PC-3 (cell line): ENCODE measurements around the gene EREG. TPM values are rescaled to one million over a fixed set of nuclear protein-coding genes. Genes with fewer than 3 reads are reported as not detected.

ENCODE experiments used
- ATAC-seq: fragments of 200-7000 bp; cut with Tn5 transposase; 2 replicates; pipeline ENCODE4 v1.9.1; 2020; ENCODE audit warnings: mild to moderate bottlenecking, moderate library complexity
- BruUV-seq: library from RNA; stranded (reverse); fragments of 400-500 nt; replicated peaks from 2 replicates; lab custom pipeline; 2021; lab: Mats Ljungman, UMichigan
- CTCF ChIA-PET: fragments of 300-600 bp; sonication (Branson Sonifier 250); formaldehyde crosslinking; loops from one replicate; lab custom pipeline; 2022; ENCODE audit warnings: antibody characterized with exemption; lab: Charles Lee
- POLR2A ChIA-PET: fragments of 300-600 bp; sonication (Branson Sonifier 250); formaldehyde crosslinking; loops from one replicate; lab custom pipeline; 2022; ENCODE audit warnings: antibody characterized with exemption; ENCODE audit not compliant: unreplicated experiment; lab: Charles Lee
- DNase-seq: peaks from one replicate; pipeline ENCODE4 v3.0.0-alpha.2; 2015
- H2AFZ ChIP-seq: fragments of 300-600 bp; sonication (generic); 2 replicates; pipeline ENCODE4 v1.6.0; 2016; ENCODE audit warnings: antibody characterized with exemption, low read length
- H3F3A ChIP-seq: fragments of 300-600 bp; sonication (generic); one replicate; pipeline ENCODE4 v1.6.0; 2017; ENCODE audit warnings: antibody characterized with exemption, low read length, control low read depth, mild to moderate bottlenecking; ENCODE audit not compliant: unreplicated experiment
- H3K27ac ChIP-seq: fragments of 300-600 bp; sonication (generic); 2 replicates; pipeline ENCODE4 v1.5.1; 2016; ENCODE audit warnings: mild to moderate bottlenecking, low read length
- H3K27me3 ChIP-seq: fragments of 300-600 bp; sonication (generic); 2 replicates; pipeline ENCODE4 v1.6.1; 2016; ENCODE audit warnings: low read length, mixed read lengths
- H3K36me3 ChIP-seq: fragments of 300-600 bp; sonication (generic); 2 replicates; pipeline ENCODE4 v1.6.1; 2016; ENCODE audit warnings: low read depth, mixed run types, low read length, mixed read lengths
- H3K4me1 ChIP-seq: fragments of 300-600 bp; sonication (generic); 2 replicates; pipeline ENCODE4 v1.5.1; 2016; ENCODE audit warnings: low read length; ENCODE audit not compliant: insufficient read depth
- H3K4me2 ChIP-seq: fragments of 300-600 bp; sonication (generic); 2 replicates; pipeline ENCODE4 v1.6.0; 2016; ENCODE audit warnings: low read length
- H3K4me3 ChIP-seq: fragments of 300-600 bp; sonication (generic); 2 replicates; pipeline ENCODE4 v1.5.1; 2016; ENCODE audit warnings: mild to moderate bottlenecking, low read length, mixed read lengths
- H3K79me2 ChIP-seq: fragments of 300-600 bp; sonication (generic); 2 replicates; pipeline ENCODE4 v1.6.1; 2017; ENCODE audit warnings: low read length, mixed read lengths
- H3K9ac ChIP-seq: fragments of 300-600 bp; sonication (generic); 2 replicates; pipeline ENCODE4 v1.6.0; 2016; ENCODE audit warnings: mild to moderate bottlenecking, low read length
- H3K9me2 ChIP-seq: fragments of 300-600 bp; sonication (generic); replicated peaks from 2 replicates; pipeline ENCODE4 v1.6.1; 2016; ENCODE audit warnings: mixed run types, low read length, mixed read lengths
- H3K9me3 ChIP-seq: fragments of 300-600 bp; sonication (generic); 2 replicates; pipeline ENCODE4 v1.6.1; 2016; ENCODE audit warnings: low read length, mixed read lengths
- H4K20me1 ChIP-seq: fragments of 300-600 bp; sonication (generic); 2 replicates; pipeline ENCODE4 v1.6.1; 2016; ENCODE audit warnings: low read length, mixed read lengths
- EZH2 ChIP-seq: fragments of 300-600 bp; sonication (generic); IDR thresholded peaks from one replicate; pipeline ENCODE4 v1.6.1; 2017; ENCODE audit warnings: antibody characterized with exemption, mild to moderate bottlenecking, low read length; ENCODE audit not compliant: unreplicated experiment
- EZH2phosphoT487 ChIP-seq: fragments of 300-600 bp; sonication (generic); IDR thresholded peaks from 2 replicates; pipeline ENCODE4 v1.6.1; 2018; ENCODE audit warnings: mild to moderate bottlenecking, antibody characterized with exemption, low read length, borderline replicate concordance
- intact Hi-C: fragments of 100-400 bp; cut with micrococcal nuclease; formaldehyde crosslinking; loops from 2 replicates; pipeline ENCODE4 v1.9.0; 2023
- total RNA-seq: library from RNA; depleted of rRNA; stranded (reverse); fragments of >200 nt; gene quantifications from 2 replicates; pipeline ENCODE4 v1.2.3, GENCODE V29; 2014
- TF ChIP-seq, protein P1 (sequence below): fragments of 300-600 bp; sonication (generic); conservative IDR thresholded peaks from 2 replicates; pipeline ENCODE4 v1.5.1; 2017; ENCODE audit warnings: antibody characterized with exemption, low read depth, mild to moderate bottlenecking, low read length

The EREG gene
- total RNA-seq, 1 experiment from 2014 or later = 2.2 TPM

DNA sequence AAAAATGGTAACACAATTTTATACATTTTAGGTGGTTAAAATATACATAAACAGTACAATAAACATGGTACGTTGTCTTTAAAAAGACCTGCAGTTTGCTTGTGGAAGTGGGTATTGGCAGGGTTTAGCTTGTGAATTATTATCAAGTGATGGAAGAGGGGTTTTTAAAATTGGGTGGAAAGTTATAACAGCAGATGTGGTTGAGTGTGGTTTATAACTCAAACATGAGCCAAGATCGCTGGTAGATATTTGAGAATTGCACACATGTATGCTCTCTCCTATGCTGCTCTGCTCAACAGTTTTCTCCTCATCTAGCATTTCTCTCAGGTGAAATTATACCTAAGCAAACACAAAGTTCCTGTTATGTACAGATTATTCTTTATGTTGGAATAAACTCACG lies 42.6 kb upstream of the EREG start:
- TF ChIP-seq EZH2phosphoT487 (no peak), EZH2 (no peak)
- TF ChIP-seq, protein P1, sequence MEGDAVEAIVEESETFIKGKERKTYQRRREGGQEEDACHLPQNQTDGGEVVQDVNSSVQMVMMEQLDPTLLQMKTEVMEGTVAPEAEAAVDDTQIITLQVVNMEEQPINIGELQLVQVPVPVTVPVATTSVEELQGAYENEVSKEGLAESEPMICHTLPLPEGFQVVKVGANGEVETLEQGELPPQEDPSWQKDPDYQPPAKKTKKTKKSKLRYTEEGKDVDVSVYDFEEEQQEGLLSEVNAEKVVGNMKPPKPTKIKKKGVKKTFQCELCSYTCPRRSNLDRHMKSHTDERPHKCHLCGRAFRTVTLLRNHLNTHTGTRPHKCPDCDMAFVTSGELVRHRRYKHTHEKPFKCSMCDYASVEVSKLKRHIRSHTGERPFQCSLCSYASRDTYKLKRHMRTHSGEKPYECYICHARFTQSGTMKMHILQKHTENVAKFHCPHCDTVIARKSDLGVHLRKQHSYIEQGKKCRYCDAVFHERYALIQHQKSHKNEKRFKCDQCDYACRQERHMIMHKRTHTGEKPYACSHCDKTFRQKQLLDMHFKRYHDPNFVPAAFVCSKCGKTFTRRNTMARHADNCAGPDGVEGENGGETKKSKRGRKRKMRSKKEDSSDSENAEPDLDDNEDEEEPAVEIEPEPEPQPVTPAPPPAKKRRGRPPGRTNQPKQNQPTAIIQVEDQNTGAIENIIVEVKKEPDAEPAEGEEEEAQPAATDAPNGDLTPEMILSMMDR = no peak
- DNase-seq (no peak), ATAC-seq (no peak)
- no peak overlapping the region for H2AFZ ChIP-seq
- H4K20me1 ChIP-seq = no peaks in the 10 kb centered on the region
- no peaks in the 10 kb centered on the region for H3K79me2 ChIP-seq
- no peaks in the 10 kb centered on the region for H3K9me3 ChIP-seq
- CTCF ChIA-PET = no interaction called here
- H3K27ac ChIP-seq = peak overlapping the region; percentile 95
- H3K4me1 ChIP-seq = peaks cover 38% of the 10 kb centered on the region
- H3K36me3 ChIP-seq = no peaks in the 10 kb centered on the region
- H3K27me3 ChIP-seq = no peaks in the 10 kb centered on the region
- H3K9ac ChIP-seq = peak overlapping the region; percentile 79; the same call in 1 of the 2 replicates
- peaks cover 4% of the 10 kb centered on the region for H3F3A ChIP-seq
- H3K4me2 ChIP-seq = no peak overlapping the region
- intact Hi-C loops = no loop called here
- no peak overlapping the region for H3K4me3 ChIP-seq
- no TSS peak for BruUV-seq
- H3K9me2 ChIP-seq = no peaks in the 10 kb centered on the region
- POLR2A ChIA-PET = no interaction called here

DNA sequence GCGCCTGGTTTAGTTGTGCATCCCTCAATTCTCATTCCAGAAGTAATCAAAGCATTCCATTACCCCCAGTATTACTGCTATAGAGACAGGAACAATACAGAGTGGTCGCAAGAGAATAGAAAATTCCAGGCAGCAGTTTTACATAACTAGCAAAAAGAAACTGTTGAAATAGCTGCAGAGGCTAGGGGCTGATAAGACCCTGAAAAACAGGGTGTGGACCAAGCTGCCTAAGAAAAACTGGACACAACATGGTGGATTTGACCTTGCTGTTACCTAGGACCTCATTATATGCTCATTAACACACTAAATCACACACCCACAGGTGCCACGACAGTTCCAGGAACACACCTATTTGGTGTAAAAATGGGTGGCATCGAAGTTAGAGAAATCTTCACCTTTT lies 41.3 kb upstream of the EREG start:
- Histone ChIP-seq H3F3A (peaks cover 4% of the 10 kb centered on the region), H3K36me3 (no peaks in the 10 kb centered on the region), H3K27ac (no peak overlapping the region), H3K9me3 (no peaks in the 10 kb centered on the region), H3K9me2 (no peaks in the 10 kb centered on the region), H3K4me3 (no peak overlapping the region), H4K20me1 (no peaks in the 10 kb centered on the region), H3K4me1 (peaks cover 51% of the 10 kb centered on the region), H3K4me2 (no peak overlapping the region), H3K79me2 (no peaks in the 10 kb centered on the region), H3K27me3 (no peaks in the 10 kb centered on the region), H3K9ac (no peak overlapping the region), H2AFZ (no peak overlapping the region)
- no TSS peak for BruUV-seq
- DNase-seq = no peak
- no peak for ATAC-seq
- no peak for TF ChIP-seq EZH2phosphoT487
- TF ChIP-seq EZH2 = no peak
- TF ChIP-seq, protein P1 = no peak
- ChIA-PET POLR2A (no interaction called here), CTCF (no interaction called here)
- intact Hi-C loops = no loop called here

DNA sequence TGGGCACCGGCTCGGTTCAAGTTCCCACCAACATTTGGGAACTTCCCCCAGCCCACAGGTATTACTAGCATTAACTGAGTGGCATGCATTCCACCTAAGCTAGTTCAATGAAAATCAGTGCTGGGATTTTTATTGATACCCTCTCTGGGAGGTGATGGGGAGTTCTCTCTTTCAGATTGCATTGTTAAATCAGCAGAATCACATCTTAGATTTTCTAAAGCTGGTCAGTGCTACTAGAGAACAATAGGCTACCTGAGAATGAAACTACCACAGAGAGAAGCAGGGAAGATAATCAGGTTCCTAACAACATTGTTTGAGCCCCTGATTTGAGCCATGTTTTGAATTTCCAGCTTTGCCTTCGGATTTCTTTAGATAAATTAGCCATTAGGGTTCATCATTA lies 40.7 kb upstream of the EREG start:
- H3K4me2 ChIP-seq = no peak overlapping the region
- no peak overlapping the region for H3K4me3 ChIP-seq
- no peak overlapping the region for H2AFZ ChIP-seq
- no peaks in the 10 kb centered on the region for H3K36me3 ChIP-seq
- 0 out of 2 replicates have a peak overlapping the region, but pooled peaks have one; percentile 6 for H3K27ac ChIP-seq
- H3K27me3 ChIP-seq = no peaks in the 10 kb centered on the region
- H3K4me1 ChIP-seq = peaks cover 57% of the 10 kb centered on the region
- no peaks in the 10 kb centered on the region for H3K9me3 ChIP-seq
- no peak for TF ChIP-seq EZH2
- no peak for TF ChIP-seq EZH2phosphoT487
- TF ChIP-seq, protein P1 = no peak
- no peak for ATAC-seq
- no peak for DNase-seq
- no peaks in the 10 kb centered on the region for H3K79me2 ChIP-seq
- H3K9me2 ChIP-seq = no peaks in the 10 kb centered on the region
- ChIA-PET POLR2A (interaction anchor here (0.6 kb wide), 1 partner anchor 317 kb away, joined by 3 read pairs; no protein-coding TSS in a partner anchor), CTCF (no interaction called here)
- intact Hi-C loops = no loop called here
- no TSS peak for BruUV-seq
- H4K20me1 ChIP-seq = no peaks in the 10 kb centered on the region
- no peak overlapping the region for H3K9ac ChIP-seq
- peaks cover 4% of the 10 kb centered on the region for H3F3A ChIP-seq
